ENCODE data around the gene PCF11.
"Not testable (repeated sequence)": the region's sequence is repeated elsewhere in the genome, so short reads cannot be mapped to it uniquely, and the experiment has no call there.

Gene PCF11

GRCh38 chr11:83132191-83132590 is 24.7 kb upstream of the PCF11 start:
- Histone ChIP-seq H3K36me3 (ENCODE audit: insufficient read depth, insufficient read length, low read length) (no peaks in the 10 kb centered on the region), H3K9ac (ENCODE audit: insufficient read length, low read depth) (no peak overlapping the region), H3K4me1 (ENCODE audit: insufficient read depth, insufficient read length) (no peaks in the 10 kb centered on the region), H3K27me3 (ENCODE audit: insufficient read depth, insufficient read length) (no peaks in the 10 kb centered on the region), H3K4me3 (ENCODE audit: insufficient read length, low read depth) (no peak overlapping the region), H3K9me3 (ENCODE audit: insufficient read depth, low read length) (no peaks in the 10 kb centered on the region)
- DNase-seq (ENCODE audit: low read depth, low spot score), result no peak
- no peak for TF ChIP-seq SUZ12 (IDR thresholded peaks at IDR 0.05; ENCODE audit: extremely low read depth, insufficient read depth, insufficient read length)
- TF ChIP-seq YY1 (IDR thresholded peaks at IDR 0.05; ENCODE audit: insufficient read depth, insufficient read length), result no peak
- TF ChIP-seq ZNF274 (IDR thresholded peaks at IDR 0.05; ENCODE audit: low read depth, low read length), result no peak

- H3K36me3 ChIP-seq (ENCODE audit: insufficient read depth, insufficient read length, low read length); H3K4me3 ChIP-seq (ENCODE audit: insufficient read length, low read depth); H3K4me1 ChIP-seq (ENCODE audit: insufficient read depth, insufficient read length); H3K9ac ChIP-seq (ENCODE audit: insufficient read length, low read depth); DNase-seq (ENCODE audit: low read depth, low spot score); H3K9me3 ChIP-seq (ENCODE audit: insufficient read depth, low read length); H3K27me3 ChIP-seq (ENCODE audit: insufficient read depth, insufficient read length): not testable (repeated sequence)
These were observed 23.7 kb upstream of the PCF11 start for GRCh38 chr11:83133266-83133665.

- TF ChIP-seq SUZ12 (IDR thresholded peaks at IDR 0.05; ENCODE audit: extremely low read depth, insufficient read depth, insufficient read length), result no peak
- no peak for TF ChIP-seq YY1 (IDR thresholded peaks at IDR 0.05; ENCODE audit: insufficient read depth, insufficient read length)
- no peak for TF ChIP-seq ZNF274 (IDR thresholded peaks at IDR 0.05; ENCODE audit: low read depth, low read length)
- Histone ChIP-seq H3K36me3 (ENCODE audit: insufficient read depth, insufficient read length, low read length) (no peaks in the 10 kb centered on the region), H3K9ac (ENCODE audit: insufficient read length, low read depth) (no peak overlapping the region), H3K9me3 (ENCODE audit: insufficient read depth, low read length) (no peaks in the 10 kb centered on the region), H3K27me3 (ENCODE audit: insufficient read depth, insufficient read length) (no peaks in the 10 kb centered on the region), H3K4me1 (ENCODE audit: insufficient read depth, insufficient read length) (no peaks in the 10 kb centered on the region), H3K4me3 (ENCODE audit: insufficient read length, low read depth) (no peak overlapping the region)
- no peak for DNase-seq (ENCODE audit: low read depth, low spot score)
These were observed 17.6 kb upstream of the PCF11 start for GRCh38 chr11:83139310-83139709.

GRCh38 chr11:83140691-83141455 is 16.1 kb upstream of the PCF11 start:
- no peak for DNase-seq (ENCODE audit: low read depth, low spot score)
- no peaks in the 10 kb centered on the region for H3K36me3 ChIP-seq (ENCODE audit: insufficient read depth, insufficient read length, low read length)
- no peaks in the 10 kb centered on the region for H3K27me3 ChIP-seq (ENCODE audit: insufficient read depth, insufficient read length)
- no peak overlapping the region for H3K9ac ChIP-seq (ENCODE audit: insufficient read length, low read depth)
- TF ChIP-seq SUZ12 (IDR thresholded peaks at IDR 0.05; ENCODE audit: extremely low read depth, insufficient read depth, insufficient read length) (no peak), ZNF274 (IDR thresholded peaks at IDR 0.05; ENCODE audit: low read depth, low read length) (no peak), YY1 (IDR thresholded peaks at IDR 0.05; ENCODE audit: insufficient read depth, insufficient read length) (no peak)
- H3K4me3 ChIP-seq (ENCODE audit: insufficient read length, low read depth), result no peak overlapping the region
- no peaks in the 10 kb centered on the region for H3K9me3 ChIP-seq (ENCODE audit: insufficient read depth, low read length)
- no peaks in the 10 kb centered on the region for H3K4me1 ChIP-seq (ENCODE audit: insufficient read depth, insufficient read length)

- H3K9me3 ChIP-seq (ENCODE audit: insufficient read depth, low read length), result no peaks in the 10 kb centered on the region
- no peak for DNase-seq (ENCODE audit: low read depth, low spot score)
- H3K27me3 ChIP-seq (ENCODE audit: insufficient read depth, insufficient read length), result no peaks in the 10 kb centered on the region
- H3K4me1 ChIP-seq (ENCODE audit: insufficient read depth, insufficient read length), result no peaks in the 10 kb centered on the region
- no peak overlapping the region for H3K9ac ChIP-seq (ENCODE audit: insufficient read length, low read depth)
- no peak for TF ChIP-seq ZNF274 (IDR thresholded peaks at IDR 0.05; ENCODE audit: low read depth, low read length)
- no peak for TF ChIP-seq SUZ12 (IDR thresholded peaks at IDR 0.05; ENCODE audit: extremely low read depth, insufficient read depth, insufficient read length)
- no peak for TF ChIP-seq YY1 (IDR thresholded peaks at IDR 0.05; ENCODE audit: insufficient read depth, insufficient read length)
- H3K36me3 ChIP-seq (ENCODE audit: insufficient read depth, insufficient read length, low read length), result no peaks in the 10 kb centered on the region
- no peak overlapping the region for H3K4me3 ChIP-seq (ENCODE audit: insufficient read length, low read depth)
These were observed 9.0 kb upstream of the PCF11 start for GRCh38 chr11:83147895-83148294.

GRCh38 chr11:83150450-83150849 is 6.5 kb upstream of the PCF11 start:
- TF ChIP-seq YY1 (IDR thresholded peaks at IDR 0.05; ENCODE audit: insufficient read depth, insufficient read length), result no peak
- no peak for TF ChIP-seq SUZ12 (IDR thresholded peaks at IDR 0.05; ENCODE audit: extremely low read depth, insufficient read depth, insufficient read length)
- no peak for TF ChIP-seq ZNF274 (IDR thresholded peaks at IDR 0.05; ENCODE audit: low read depth, low read length)

GRCh38 chr11:83151274-83151977 is 5.5 kb upstream of the PCF11 start:
- H3K36me3 ChIP-seq (ENCODE audit: insufficient read depth, insufficient read length, low read length), result no peaks in the 10 kb centered on the region
- TF ChIP-seq ZNF274 (IDR thresholded peaks at IDR 0.05; ENCODE audit: low read depth, low read length) (no peak), YY1 (IDR thresholded peaks at IDR 0.05; ENCODE audit: insufficient read depth, insufficient read length) (no peak), SUZ12 (IDR thresholded peaks at IDR 0.05; ENCODE audit: extremely low read depth, insufficient read depth, insufficient read length) (no peak)

More at GRCh38 chr11:83150450-83150849, 6.5 kb upstream of the PCF11 start:
- Histone ChIP-seq H3K9ac (ENCODE audit: insufficient read length, low read depth) (no peak overlapping the region), H3K4me3 (ENCODE audit: insufficient read length, low read depth) (no peak overlapping the region), H3K9me3 (ENCODE audit: insufficient read depth, low read length) (no peaks in the 10 kb centered on the region), H3K36me3 (ENCODE audit: insufficient read depth, insufficient read length, low read length) (no peaks in the 10 kb centered on the region), H3K4me1 (ENCODE audit: insufficient read depth, insufficient read length) (no peaks in the 10 kb centered on the region), H3K27me3 (ENCODE audit: insufficient read depth, insufficient read length) (no peaks in the 10 kb centered on the region)
- DNase-seq (ENCODE audit: low read depth, low spot score), result no peak

More at GRCh38 chr11:83151274-83151977, 5.5 kb upstream of the PCF11 start:
- Histone ChIP-seq H3K27me3 (ENCODE audit: insufficient read depth, insufficient read length) (no peaks in the 10 kb centered on the region), H3K9ac (ENCODE audit: insufficient read length, low read depth) (no peak overlapping the region), H3K4me1 (ENCODE audit: insufficient read depth, insufficient read length) (no peaks in the 10 kb centered on the region), H3K4me3 (ENCODE audit: insufficient read length, low read depth) (no peak overlapping the region), H3K9me3 (ENCODE audit: insufficient read depth, low read length) (no peaks in the 10 kb centered on the region)
- DNase-seq (ENCODE audit: low read depth, low spot score), result no peak

All from NT2/D1 (cell line).